Dermis blood vessel endothelial cell (primary cell): ENCODE measurements around the gene CLCN2. TPM values are rescaled to one million over a fixed set of nuclear protein-coding genes. Genes with fewer than 3 reads are reported as not detected.

Experiments
- DNase-seq: peaks from one replicate; pipeline ENCODE4 v3.0.0; 2010
- total RNA-seq: library from RNA; depleted of rRNA; stranded (reverse); fragments of >200 nt; gene quantifications from 2 replicates; pipeline ENCODE4 v1.2.3, GENCODE V29; 2014

Gene CLCN2
- total RNA-seq = 3.2 and 5.4 TPM in 2 replicates

- peak; percentile 65 for DNase-seq
Measured at GRCh38 chr3:184361532-184361931, at the start of gene CLCN2, which contains the start of gene POLR2H. Gene CLCN2 (minus strand): TSS chr3:184361605. CDS start chr3:184361479, 126 bp downstream. Gene POLR2H (plus strand): TSS chr3:184361710. CDS start chr3:184363493, 1,783 bp downstream.

- no peak for DNase-seq
Measured at GRCh38 chr3:184409946-184410500, 48.6 kb upstream of the CLCN2 start.

GRCh38 chr3:184409331-184409926, 48.0 kb upstream of the CLCN2 start:
- no peak for DNase-seq

- DNase-seq = no peak
Measured at GRCh38 chr3:184405075-184406030, 43.9 kb upstream of the CLCN2 start.

GRCh38 chr3:184399410-184399809, 38.0 kb upstream of the CLCN2 start:
- DNase-seq = peak; percentile 16

GRCh38 chr3:184395320-184395660, 33.9 kb upstream of the CLCN2 start:
- no peak for DNase-seq

GRCh38 chr3:184391266-184391665, 29.9 kb upstream of the CLCN2 start:
- DNase-seq = no peak

GRCh38 chr3:184389935-184390528, 28.6 kb upstream of the CLCN2 start:
- no peak for DNase-seq

- DNase-seq = no peak
Measured at GRCh38 chr3:184389384-184389783, 28.0 kb upstream of the CLCN2 start.

- DNase-seq = no peak
Measured at GRCh38 chr3:184388936-184389230, 27.5 kb upstream of the CLCN2 start.

GRCh38 chr3:184388164-184388935, 26.9 kb upstream of the CLCN2 start:
- DNase-seq = no peak

- DNase-seq = no peak
Measured at GRCh38 chr3:184387174-184387714, 25.8 kb upstream of the CLCN2 start.

GRCh38 chr3:184386047-184386806, 24.8 kb upstream of the CLCN2 start:
- DNase-seq = no peak

GRCh38 chr3:184384856-184385422, 23.5 kb upstream of the CLCN2 start:
- no peak for DNase-seq

- DNase-seq = no peak
Measured at GRCh38 chr3:184384342-184384741, 22.9 kb upstream of the CLCN2 start.

GRCh38 chr3:184383033-184383740, 21.8 kb upstream of the CLCN2 start:
- DNase-seq = no peak

- no peak for DNase-seq
Measured at GRCh38 chr3:184382326-184383032, 21.1 kb upstream of the CLCN2 start.

- peak; percentile 14 for DNase-seq
Measured at GRCh38 chr3:184381261-184382224, 20.1 kb upstream of the CLCN2 start.
